Gastrocnemius medialis (tissue), 4 donors: ENCODE results near the gene MAN1C1. TPM values are rescaled to one million over a fixed set of nuclear protein-coding genes. Genes with fewer than 3 reads are reported as not detected.
"Not testable (repeated sequence)": the region's sequence is repeated elsewhere in the genome, so short reads cannot be mapped to it uniquely, and the experiment has no call there.

Source experiments
- ATAC-seq, 2 donors: fragments of 150-250 bp; one replicate each; pipeline ENCODE4 v1.9.1; 2016
- DNase-seq, 2 donors: peaks; one replicate each; pipeline ENCODE4 v3.0.0-alpha.2; 2019
- H3K27ac ChIP-seq, 4 donors: fragments of 200-600 bp; sonication (generic); 1 replicate in 1 of 4; 2 replicates in 3 of 4; pipeline ENCODE4 v1.5.1; 2016 to 2018; ENCODE audit warnings: mild to moderate bottlenecking in 2 of 4, moderate library complexity in 1 of 4
- H3K27me3 ChIP-seq, 3 donors: fragments of 200-600 bp; sonication (generic) in 2 of 3; 1 replicate in 1 of 3; 2 replicates in 2 of 3; pipeline versions ENCODE4 v1.5.1 to v1.6.0; 2016 to 2019; ENCODE audit warnings: mild to moderate bottlenecking in 1 of 3, moderate library complexity in 1 of 3
- H3K36me3 ChIP-seq, 2 donors: fragments of 200-600 bp; sonication (generic) in 1 of 2; one replicate each; pipeline ENCODE4 v1.5.1; 2017 to 2018
- H3K4me1 ChIP-seq, 2 donors: fragments of 200-600 bp; sonication (generic) in 1 of 2; one replicate each; pipeline ENCODE4 v1.5.1; 2016 to 2017; ENCODE audit warnings: mild to moderate bottlenecking in 2 of 2
- H3K4me3 ChIP-seq, 4 donors: fragments of 200-600 bp; sonication (generic) in 3 of 4; 1 replicate in 1 of 4; 2 replicates in 3 of 4; pipeline ENCODE4 v1.5.1; 2016 to 2019; ENCODE audit warnings: mild to moderate bottlenecking in 2 of 4
- H3K9me3 ChIP-seq, 3 donors: fragments of 200-600 bp; sonication (generic) in 2 of 3; 1 replicate in 1 of 3; 2 replicates in 2 of 3; pipeline ENCODE4 v1.5.1; 2016 to 2019
- POLR2A ChIP-seq, 2 donors: fragments of 450-650 bp; IDR thresholded peaks; one replicate each; pipeline ENCODE4 v1.6.1; 2017; ENCODE audit warnings: antibody characterized with exemption in 2 of 2, mild to moderate bottlenecking in 2 of 2, moderate library complexity in 2 of 2
- in situ Hi-C, 4 donors: fragments of 200-750 bp; cut with MboI; loops; one replicate each; pipeline versions ENCODE4 v1.15.0 to v1.8.0; 2017; ENCODE audit warnings: low sequenced_read_pairs in 4 of 4
- intact Hi-C: fragments of 100-400 bp; cut with DNase I; formaldehyde crosslinking; loops from one replicate; pipeline ENCODE4 v1.15.1; 2023; ENCODE audit warnings: low total_unique reads
- total RNA-seq, 4 donors: library from RNA; depleted of rRNA; stranded (reverse); fragments of >200 nt; gene quantifications; one replicate each; pipeline versions ENCODE4 v1.1.0 to v1.2.3, GENCODE V29; 2016
- TF ChIP-seq, protein P1 (sequence below), 5 experiments: fragments of 450-650 bp in 3 of 5; fragments of 200-600 bp in 2 of 5; sonication (generic) in 2 of 5; IDR thresholded peaks in 4 of 5; conservative IDR thresholded peaks in 1 of 5; 1 replicate in 4 of 5; 2 replicates in 1 of 5; pipeline ENCODE4 v1.5.1; 2016 to 2019; ENCODE audit warnings: antibody characterized with exemption in 5 of 5, mild to moderate bottlenecking in 3 of 5, moderate library complexity in 3 of 5

The MAN1C1 gene
- total RNA-seq, 4 donors from 2014 or later, result 2.0 to 4.4 (median 2.5) TPM

DNA sequence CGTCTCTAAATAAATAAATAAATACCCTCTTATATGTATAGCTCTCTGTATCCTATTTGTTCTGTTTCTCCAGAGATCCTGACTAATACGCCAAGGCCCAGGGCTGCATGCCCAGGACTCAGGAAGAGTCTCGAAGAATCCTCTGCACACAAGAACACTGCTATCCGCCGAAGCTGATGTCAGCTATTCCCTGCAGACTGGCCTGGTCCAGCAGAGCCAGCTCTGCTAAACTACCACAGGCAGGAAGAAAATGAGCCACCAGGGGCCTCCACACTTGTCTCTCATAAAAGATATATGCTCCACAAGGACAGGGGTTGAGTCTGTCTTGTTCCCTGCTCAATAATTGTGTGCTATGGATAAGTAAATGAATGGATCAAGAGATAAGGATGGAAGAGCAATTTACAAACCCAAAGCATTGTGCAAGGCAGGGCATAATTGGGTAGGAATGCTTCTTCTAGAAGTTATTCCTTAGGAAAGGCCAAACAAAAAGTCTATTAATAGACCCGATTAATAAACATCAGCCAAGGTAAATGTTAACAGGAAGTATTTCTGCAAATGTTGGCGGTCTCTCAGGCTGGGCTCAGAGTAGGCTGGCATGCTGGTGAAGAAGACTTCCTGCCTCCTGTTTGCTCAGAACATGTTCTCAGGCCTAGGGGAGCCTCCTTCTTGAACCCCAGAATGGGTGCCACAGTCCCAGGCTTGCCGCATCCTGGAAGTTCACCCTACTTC is 26.3 kb upstream of the MAN1C1 start:
- peaks cover 0 to 3% of the 10 kb centered on the region in 2 donors for H3K4me1 ChIP-seq
- in situ Hi-C loops (no loop called here), intact Hi-C loops (no loop called here)
- TF ChIP-seq, protein P1, sequence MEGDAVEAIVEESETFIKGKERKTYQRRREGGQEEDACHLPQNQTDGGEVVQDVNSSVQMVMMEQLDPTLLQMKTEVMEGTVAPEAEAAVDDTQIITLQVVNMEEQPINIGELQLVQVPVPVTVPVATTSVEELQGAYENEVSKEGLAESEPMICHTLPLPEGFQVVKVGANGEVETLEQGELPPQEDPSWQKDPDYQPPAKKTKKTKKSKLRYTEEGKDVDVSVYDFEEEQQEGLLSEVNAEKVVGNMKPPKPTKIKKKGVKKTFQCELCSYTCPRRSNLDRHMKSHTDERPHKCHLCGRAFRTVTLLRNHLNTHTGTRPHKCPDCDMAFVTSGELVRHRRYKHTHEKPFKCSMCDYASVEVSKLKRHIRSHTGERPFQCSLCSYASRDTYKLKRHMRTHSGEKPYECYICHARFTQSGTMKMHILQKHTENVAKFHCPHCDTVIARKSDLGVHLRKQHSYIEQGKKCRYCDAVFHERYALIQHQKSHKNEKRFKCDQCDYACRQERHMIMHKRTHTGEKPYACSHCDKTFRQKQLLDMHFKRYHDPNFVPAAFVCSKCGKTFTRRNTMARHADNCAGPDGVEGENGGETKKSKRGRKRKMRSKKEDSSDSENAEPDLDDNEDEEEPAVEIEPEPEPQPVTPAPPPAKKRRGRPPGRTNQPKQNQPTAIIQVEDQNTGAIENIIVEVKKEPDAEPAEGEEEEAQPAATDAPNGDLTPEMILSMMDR (IDR thresholded peaks at IDR 0.05 in 4 of 5, conservative IDR thresholded peaks at IDR 0.05 in 1 of 5), result peak in 1 of 5 experiments; percentile 20
- no peak for TF ChIP-seq POLR2A (IDR thresholded peaks at IDR 0.05)
- no peaks in the 10 kb centered on the region for H3K9me3 ChIP-seq
- H3K27me3 ChIP-seq, result no peaks in the 10 kb centered on the region
- no peak for DNase-seq
- H3K27ac ChIP-seq, result no peak overlapping the region
- H3K4me3 ChIP-seq, result no peak overlapping the region
- no peak for ATAC-seq
- no peaks in the 10 kb centered on the region for H3K36me3 ChIP-seq

DNA sequence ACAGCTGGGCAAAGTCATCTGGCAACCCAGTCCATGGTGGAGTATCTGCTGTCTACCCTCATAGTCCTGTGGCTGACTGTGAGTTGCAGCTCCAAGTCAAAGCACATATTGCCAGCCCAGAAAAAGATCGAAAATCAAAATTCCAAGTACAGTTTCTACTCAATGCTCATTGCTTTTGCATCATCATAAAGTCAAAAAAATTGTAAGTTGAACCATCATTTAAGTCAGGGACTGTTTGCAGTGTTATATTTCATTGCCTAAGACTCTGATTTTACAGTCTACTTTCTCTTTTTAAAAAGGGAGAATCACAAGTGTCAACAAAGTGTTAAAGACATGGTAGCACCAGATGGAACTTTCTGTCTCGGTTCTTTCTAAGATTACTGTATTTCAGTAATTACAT is 22.7 kb upstream of the MAN1C1 start:
- Histone ChIP-seq H3K27me3 (no peaks in the 10 kb centered on the region), H3K4me1 (peaks cover 0 to 3% of the 10 kb centered on the region in 2 donors), H3K9me3 (no peaks in the 10 kb centered on the region), H3K4me3 (no peak overlapping the region), H3K27ac (no peak overlapping the region), H3K36me3 (no peaks in the 10 kb centered on the region)
- intact Hi-C loops, result no loop called here
- in situ Hi-C loops, result no loop called here
- TF ChIP-seq, protein P1 (IDR thresholded peaks at IDR 0.05 in 4 of 5, conservative IDR thresholded peaks at IDR 0.05 in 1 of 5), result no peak
- TF ChIP-seq POLR2A (IDR thresholded peaks at IDR 0.05), result no peak
- DNase-seq (no peak), ATAC-seq (no peak)

DNA sequence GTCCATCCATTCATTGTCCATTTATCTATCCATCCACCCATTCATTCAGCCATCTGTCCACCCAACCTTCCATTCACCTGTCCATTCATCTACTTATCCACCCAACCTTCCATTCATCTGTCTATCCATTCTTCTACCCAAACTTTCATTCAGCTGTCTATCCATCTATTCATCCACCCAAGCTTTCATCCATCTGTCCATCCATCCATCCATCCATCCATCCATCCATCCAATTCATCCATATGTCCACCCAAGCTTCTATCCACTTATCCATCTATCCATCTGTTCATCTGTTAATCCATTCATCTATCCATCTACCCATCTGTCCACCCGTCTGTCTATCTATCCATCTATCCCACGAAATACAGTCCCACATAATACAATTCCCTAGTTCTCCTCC is 21.6 kb upstream of the MAN1C1 start:
- Histone ChIP-seq H3K27me3 (no peaks in the 10 kb centered on the region), H3K9me3 (no peaks in the 10 kb centered on the region), H3K4me1 (peaks cover 0 to 3% of the 10 kb centered on the region in 2 donors), H3K36me3 (no peaks in the 10 kb centered on the region), H3K27ac (no peak overlapping the region), H3K4me3 (no peak overlapping the region)
- ATAC-seq (no peak), DNase-seq (no peak)
- in situ Hi-C loops (no loop called here), intact Hi-C loops (no loop called here)
- TF ChIP-seq, protein P1 (IDR thresholded peaks at IDR 0.05 in 4 of 5, conservative IDR thresholded peaks at IDR 0.05 in 1 of 5), result no peak
- TF ChIP-seq POLR2A (IDR thresholded peaks at IDR 0.05), result no peak

DNA sequence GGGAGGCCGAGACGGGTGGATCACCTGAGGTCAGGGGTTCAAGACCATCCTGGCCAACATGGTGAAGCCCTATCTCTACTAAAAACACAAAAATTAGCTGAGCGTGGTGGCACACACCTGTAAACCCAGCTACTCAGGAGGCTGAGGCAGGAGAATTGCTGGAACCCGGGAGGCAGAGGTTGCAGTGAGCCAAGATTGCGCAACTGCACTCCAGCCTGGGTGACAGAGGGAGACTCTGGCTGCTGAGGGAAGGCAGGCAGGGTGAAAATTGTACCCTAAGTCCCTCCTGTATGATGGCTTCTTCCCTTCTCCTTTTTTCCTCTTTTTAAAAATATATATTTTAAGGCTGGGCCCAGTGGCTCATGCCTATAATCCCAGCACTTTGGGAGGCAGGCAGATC is 19.9 kb upstream of the MAN1C1 start:
- H3K27ac ChIP-seq, H3K4me1 ChIP-seq, ATAC-seq, DNase-seq, intact Hi-C loops, H3K4me3 ChIP-seq, H3K36me3 ChIP-seq, H3K9me3 ChIP-seq, H3K27me3 ChIP-seq, in situ Hi-C loops: not testable (repeated sequence)

DNA sequence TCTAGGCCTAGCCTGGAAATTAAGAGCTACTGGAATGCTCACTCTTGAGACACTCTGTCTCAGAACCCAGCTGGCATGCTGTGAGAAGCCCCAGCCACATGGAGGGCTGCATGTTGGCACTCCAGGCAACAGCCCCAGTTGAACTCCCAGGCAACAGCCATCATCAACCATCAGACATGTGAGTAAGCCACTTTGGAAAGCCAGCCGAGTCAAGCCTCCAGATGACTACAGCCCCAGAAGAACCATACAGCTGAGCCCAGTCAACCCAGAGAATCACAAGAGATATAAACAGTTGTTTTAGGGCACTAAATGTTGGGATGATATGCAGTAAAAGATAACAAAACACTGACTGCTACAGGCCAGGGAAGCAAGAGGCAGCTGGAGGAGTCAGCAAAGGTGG is 17.7 kb upstream of the MAN1C1 start:
- H3K27me3 ChIP-seq, result no peaks in the 10 kb centered on the region
- intact Hi-C loops (no loop called here), in situ Hi-C loops (no loop called here)
- no peak overlapping the region for H3K4me3 ChIP-seq
- no peaks in the 10 kb centered on the region for H3K4me1 ChIP-seq
- TF ChIP-seq, protein P1 (IDR thresholded peaks at IDR 0.05 in 4 of 5, conservative IDR thresholded peaks at IDR 0.05 in 1 of 5), result no peak
- TF ChIP-seq POLR2A (IDR thresholded peaks at IDR 0.05), result no peak
- H3K27ac ChIP-seq, result no peak overlapping the region
- ATAC-seq, result no peak
- DNase-seq, result no peak
- H3K9me3 ChIP-seq, result no peaks in the 10 kb centered on the region
- no peaks in the 10 kb centered on the region for H3K36me3 ChIP-seq
